HG03139 (cell line): Measurements from ENCODE around the gene PATL2.
"Not testable (repeated sequence)": the region's sequence is repeated elsewhere in the genome, so short reads cannot be mapped to it uniquely, and the experiment has no call there.

Source experiments
- ATAC-seq: cut with Tn5 transposase; IDR thresholded peaks from one replicate; pipeline ENCODE4 v1.9.1; 2021; ENCODE audit not compliant: unreplicated experiment

Gene PATL2

DNA sequence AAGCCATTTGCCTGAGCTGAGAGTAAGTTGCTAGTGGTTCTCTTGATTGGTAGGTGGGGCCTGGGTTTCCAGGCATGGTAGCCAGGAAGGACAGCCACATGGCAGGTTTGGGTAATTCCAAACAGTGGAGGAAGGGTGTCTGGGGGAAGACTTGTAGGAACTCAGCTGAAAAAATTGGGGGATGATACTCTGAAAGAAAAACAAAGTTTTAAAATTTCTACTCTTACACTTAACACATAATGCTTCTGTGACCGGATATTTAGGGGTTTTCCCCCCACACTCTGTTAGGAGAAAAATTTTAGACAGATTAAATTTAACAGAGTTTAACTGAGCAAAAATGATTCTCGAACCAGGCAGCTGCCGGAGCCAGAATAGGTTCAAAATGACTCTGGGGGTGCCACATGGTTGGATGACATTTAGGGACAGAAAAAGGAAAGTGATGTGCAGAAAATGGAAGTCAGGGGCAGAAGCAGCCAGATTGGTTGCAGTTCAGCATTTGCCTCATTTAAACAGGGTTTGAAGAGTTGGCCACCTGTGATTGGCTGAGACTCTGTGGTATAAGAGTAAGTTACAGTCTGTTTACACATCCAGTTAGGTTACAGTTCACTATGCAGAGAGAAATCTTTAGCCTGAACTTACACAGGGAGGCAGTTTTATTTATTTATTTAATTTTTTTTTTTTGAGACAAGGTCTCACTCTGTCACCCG lies 8.3 kb upstream of the PATL2 start:
- peak; percentile 34 for ATAC-seq

DNA sequence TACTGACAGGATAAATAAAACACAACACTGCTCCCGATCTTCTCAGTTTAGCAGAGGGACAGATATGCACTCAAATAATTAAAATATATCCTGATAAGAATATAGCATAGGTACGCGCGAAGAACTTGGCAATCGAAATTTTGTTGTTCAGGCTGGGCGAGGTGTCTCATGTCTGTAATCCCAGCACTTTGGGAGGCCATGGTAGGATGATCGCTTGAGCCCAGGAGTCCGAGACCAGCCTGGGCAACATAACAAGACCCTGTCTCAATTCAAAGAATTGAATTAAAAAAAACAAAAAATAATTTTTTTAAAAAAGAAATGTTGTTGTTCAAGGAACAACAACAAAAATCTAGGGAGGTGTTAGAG lies 7.8 kb upstream of the PATL2 start:
- no peak for ATAC-seq

- no peak for ATAC-seq
These were observed 7.2 kb upstream of the PATL2 start for GRCh38 chr15:44718180-44718926.

DNA sequence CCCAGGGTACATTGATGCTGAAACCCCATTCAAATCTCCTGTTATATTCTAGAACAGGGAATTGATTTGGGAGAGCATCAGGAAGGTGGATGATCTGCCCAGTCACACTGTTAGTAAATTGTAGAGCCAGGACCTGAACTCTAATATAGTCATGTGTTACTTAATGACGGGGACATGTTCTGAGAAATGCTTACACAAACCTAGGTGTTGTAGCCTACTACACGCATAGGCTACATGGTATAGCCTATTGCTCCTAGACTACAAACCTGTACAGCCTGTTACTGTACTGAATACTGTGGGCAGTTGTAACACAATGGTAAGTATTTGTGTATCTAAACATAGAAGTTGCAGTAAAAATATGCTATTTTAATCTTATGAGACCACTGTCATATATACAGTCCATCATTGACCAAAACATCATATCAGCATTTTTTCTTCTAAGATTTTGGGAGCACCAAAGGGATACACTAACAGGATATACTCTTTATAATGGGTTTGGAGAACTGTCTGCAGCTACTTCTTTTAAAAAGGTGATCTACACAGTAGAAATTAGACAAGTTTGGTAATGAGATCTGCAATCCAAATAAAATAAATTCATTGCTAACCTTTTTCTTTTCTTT lies 6.0 kb upstream of the PATL2 start:
- ATAC-seq: no peak

- no peak for ATAC-seq
These were observed 4.7 kb upstream of the PATL2 start for GRCh38 chr15:44715797-44716334.

- no peak for ATAC-seq
These were observed 4.1 kb upstream of the PATL2 start for GRCh38 chr15:44715142-44715796.

DNA sequence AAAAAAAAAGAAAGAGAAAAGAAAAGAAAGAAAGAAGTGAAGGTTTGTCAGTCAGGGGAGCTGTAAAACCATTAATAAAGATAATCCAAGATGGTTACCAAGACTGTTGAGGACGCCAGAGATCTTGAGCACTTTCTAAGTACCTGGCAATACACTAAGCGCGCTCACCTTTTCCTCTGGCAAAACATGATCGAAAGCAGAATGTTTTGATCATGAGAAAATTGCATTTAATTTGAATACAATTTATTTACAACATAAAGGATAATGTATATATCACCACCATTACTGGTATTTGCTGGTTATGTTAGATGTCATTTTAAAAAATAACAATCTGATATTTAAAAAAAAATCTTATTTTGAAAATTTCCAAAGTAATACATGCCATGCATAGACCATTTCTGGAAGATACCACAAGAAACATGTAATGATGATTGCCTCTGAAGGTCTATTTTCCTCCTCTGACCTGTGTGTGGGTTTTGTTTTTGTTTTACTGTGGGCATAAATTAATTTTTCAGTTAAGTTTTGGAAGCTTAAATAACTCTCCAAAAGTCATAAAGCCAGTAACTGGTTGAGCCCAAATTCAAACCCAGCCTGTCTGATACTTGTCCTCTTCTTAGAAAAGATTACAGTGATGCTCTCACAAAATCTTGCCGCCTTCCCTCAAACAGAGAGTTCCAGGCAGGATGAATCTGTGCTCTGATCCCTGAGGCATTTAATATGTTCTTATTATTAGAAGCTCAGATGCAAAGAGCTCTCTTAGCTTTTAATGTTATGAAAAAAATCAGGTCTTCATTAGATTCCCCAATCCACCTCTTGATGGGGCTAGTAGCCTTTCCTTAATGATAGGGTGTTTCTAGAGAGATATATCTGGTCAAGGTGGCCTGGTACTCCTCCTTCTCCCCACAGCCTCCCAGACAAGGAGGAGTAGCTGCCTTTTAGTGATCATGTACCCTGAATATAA lies 2.2 kb upstream of the PATL2 start:
- no peak for ATAC-seq

GRCh38 chr15:44712346-44713005 lies 1.4 kb upstream of the PATL2 start:
- no peak for ATAC-seq

- peak; percentile 5 for ATAC-seq
These were observed 721 bp upstream of the PATL2 start for GRCh38 chr15:44711743-44712345.

DNA sequence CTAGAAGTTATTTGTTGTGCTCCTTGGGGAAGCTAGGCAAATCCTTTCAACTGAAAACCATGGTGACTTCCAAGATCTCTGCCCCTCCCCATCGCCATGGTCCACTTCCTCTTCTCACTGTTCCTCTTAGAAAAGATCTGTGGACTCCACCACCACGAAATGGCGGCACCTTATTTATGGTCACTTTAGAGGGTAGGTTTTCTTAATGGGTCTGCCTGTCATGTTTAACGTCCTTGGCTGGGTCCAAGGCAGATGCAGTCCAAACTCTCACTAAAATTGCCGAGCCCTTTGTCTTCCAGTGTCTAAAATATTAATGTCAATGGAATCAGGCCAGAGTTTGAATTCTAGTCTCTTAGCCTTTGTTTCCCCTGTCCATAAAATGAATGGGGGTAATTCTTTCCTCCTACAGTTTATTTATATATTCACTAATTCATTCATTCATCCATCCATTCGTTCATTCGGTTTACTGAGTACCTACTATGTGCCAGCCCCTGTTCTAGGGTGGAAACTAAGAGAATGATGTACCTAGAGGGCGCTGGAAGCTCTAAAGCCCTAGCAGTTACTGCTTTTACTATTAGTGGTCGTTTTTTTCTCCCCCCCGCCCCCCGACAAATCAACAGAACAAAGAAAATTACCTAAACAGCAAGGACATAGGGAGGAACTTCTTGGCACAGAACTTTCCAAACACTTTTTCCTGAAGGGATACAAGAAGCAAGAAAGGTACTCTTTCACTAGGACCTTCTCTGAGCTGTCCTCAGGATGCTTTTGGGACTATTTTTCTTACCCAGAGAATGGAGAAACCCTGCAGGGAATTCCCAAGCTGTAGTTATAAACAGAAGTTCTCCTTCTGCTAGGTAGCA lies 657 bp downstream of the PATL2 start:
- no peak for ATAC-seq

- no peak for ATAC-seq
These were observed 4.0 kb downstream of the PATL2 start for GRCh38 chr15:44706946-44707636.

GRCh38 chr15:44706401-44706800 lies 4.7 kb downstream of the PATL2 start:
- ATAC-seq: no peak

- no peak for ATAC-seq
These were observed 5.1 kb downstream of the PATL2 start for GRCh38 chr15:44705986-44706385.

- not testable (repeated sequence) for ATAC-seq
These were observed 10.4 kb downstream of the PATL2 start for GRCh38 chr15:44700676-44701075.

GRCh38 chr15:44698641-44699040 lies 12.5 kb downstream of the PATL2 start:
- ATAC-seq: no peak

DNA sequence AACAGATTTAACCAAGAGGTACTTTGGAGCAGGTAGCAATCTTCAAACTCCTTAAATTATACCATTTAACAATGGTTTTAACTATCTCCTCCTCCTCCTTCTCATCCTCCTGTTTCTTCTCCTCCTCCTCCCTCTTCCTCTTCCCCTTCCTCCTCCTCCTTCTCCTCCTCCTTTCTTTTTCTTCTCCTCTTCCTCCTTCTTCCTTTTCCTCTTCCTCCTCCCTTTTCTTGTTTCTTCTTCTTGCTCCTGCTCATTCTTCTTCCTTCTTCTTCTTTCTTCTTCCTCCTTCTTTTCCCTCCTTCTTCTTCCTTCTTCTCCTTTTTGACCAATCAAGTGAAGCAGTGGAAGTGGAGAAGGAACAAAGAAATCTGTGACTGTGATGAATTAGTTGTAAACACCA lies 14.1 kb downstream of the PATL2 start:
- no peak for ATAC-seq

DNA sequence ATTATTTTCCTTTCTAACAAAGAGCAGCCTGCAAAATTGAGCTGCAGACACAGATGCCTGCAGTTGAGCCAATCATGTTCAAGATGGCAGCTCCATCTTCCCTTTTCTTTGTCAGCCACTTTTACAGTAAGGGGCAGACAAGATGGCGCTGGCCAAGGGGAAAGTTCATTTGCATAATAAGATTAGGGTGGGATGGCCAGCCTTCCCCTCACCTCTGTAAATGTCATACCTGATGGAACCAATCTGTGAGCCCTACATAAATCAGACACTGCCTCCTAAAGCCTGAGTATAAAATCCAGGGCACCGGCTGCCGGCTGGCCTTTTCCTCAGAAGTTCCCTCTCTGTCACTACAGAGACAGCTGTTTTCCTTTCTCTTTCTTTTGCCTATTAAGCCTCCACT lies 15.8 kb downstream of the PATL2 start:
- ATAC-seq: no peak

DNA sequence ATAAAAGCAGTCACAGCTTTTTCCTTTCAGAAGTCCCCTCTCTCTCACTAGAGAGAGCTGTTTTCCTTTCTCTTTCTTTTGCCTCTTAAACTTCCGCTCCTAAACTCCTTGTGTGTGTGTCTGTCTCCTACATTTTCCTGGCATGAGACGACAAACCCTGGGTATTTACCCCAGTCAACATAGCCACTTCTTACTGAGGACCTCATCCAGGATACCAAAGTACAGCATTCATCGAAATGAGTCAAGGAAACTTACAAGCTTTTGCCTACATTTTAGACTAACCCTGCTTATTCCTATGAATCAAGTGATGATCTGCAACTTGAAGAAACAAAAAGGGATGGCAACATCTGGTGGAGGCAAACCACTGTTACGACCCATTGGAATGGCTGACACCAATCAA lies 16.7 kb downstream of the PATL2 start:
- ATAC-seq: no peak
